ENCODE measurements around the gene TRANK1.

DNA sequence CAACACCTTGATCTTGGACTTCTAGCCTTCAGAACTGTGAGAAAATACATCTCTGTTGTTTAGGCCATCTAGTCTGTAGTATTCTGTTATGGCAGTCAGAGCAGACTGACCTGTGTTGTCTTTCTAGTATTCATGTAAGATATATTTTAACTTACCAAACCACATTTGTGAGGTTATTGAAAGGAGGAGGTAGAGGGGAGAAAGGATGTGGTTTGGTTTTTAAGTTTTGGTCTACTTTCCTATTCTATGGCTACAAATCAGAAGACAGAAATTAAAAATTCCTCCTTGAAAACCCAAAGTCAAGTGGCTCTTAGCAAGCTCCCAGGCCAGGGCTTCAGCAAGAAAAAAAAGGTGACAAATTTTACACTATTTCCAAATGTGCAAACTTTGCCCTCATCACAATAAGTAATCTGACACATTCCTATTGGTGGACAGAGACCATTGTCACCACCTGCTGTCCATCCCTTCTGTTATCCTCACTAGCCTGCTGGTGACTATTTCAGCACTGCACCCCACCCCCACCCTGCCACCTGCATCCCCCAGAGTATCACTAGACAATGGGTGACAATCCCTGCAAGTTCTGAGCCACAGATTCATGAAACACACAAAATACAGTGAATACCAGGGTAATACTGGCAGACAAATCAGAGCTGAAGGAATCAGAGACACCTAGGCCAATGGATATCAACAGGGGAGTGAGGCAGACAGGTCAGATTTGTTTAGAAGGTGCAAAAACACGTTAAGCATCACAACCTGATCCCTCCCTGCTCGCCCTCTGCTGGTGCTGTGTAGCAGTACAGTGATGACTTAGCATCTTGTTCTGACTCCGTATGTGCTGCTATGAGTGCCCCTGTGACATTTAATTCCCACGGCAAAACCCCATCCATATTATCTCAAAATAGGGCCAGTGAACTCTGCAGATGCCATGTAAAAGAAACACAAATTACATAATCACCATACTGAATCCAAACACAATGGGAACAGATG is 101.5 kb downstream of the TRANK1 start:
- TF ChIP-seq, protein P1, sequence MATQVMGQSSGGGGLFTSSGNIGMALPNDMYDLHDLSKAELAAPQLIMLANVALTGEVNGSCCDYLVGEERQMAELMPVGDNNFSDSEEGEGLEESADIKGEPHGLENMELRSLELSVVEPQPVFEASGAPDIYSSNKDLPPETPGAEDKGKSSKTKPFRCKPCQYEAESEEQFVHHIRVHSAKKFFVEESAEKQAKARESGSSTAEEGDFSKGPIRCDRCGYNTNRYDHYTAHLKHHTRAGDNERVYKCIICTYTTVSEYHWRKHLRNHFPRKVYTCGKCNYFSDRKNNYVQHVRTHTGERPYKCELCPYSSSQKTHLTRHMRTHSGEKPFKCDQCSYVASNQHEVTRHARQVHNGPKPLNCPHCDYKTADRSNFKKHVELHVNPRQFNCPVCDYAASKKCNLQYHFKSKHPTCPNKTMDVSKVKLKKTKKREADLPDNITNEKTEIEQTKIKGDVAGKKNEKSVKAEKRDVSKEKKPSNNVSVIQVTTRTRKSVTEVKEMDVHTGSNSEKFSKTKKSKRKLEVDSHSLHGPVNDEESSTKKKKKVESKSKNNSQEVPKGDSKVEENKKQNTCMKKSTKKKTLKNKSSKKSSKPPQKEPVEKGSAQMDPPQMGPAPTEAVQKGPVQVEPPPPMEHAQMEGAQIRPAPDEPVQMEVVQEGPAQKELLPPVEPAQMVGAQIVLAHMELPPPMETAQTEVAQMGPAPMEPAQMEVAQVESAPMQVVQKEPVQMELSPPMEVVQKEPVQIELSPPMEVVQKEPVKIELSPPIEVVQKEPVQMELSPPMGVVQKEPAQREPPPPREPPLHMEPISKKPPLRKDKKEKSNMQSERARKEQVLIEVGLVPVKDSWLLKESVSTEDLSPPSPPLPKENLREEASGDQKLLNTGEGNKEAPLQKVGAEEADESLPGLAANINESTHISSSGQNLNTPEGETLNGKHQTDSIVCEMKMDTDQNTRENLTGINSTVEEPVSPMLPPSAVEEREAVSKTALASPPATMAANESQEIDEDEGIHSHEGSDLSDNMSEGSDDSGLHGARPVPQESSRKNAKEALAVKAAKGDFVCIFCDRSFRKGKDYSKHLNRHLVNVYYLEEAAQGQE (IDR thresholded peaks at IDR 0.05; ENCODE audit: insufficient read depth in 1 of 2, low read depth in 2 of 2, low read length in 2 of 2) = no peak
- TF ChIP-seq TAF1 (IDR thresholded peaks at IDR 0.05; ENCODE audit: borderline replicate concordance, insufficient read depth, low read length) = no peak
- TF ChIP-seq POLR2AphosphoS5 (IDR thresholded peaks at IDR 0.05; ENCODE audit: low read depth, low read length) = no peak
- TF ChIP-seq FOXP2 (optimal IDR thresholded peaks at IDR 0.05; ENCODE audit: borderline replicate concordance, extremely low read depth, extremely low read length, insufficient read depth) = no peak
- no peak for TF ChIP-seq SIN3A (IDR thresholded peaks at IDR 0.05; ENCODE audit: borderline replicate concordance, insufficient read depth, low read length)

Measured in PFSK-1 (cell line).